OCI-LY7 (cell line): ENCODE results near the gene LGR5. TPM values are rescaled to one million over a fixed set of nuclear protein-coding genes. Genes with fewer than 3 reads are reported as not detected.

ENCODE experiments used
- BruUV-seq: library from RNA; stranded (reverse); fragments of 400-500 nt; replicated peaks from 2 replicates; lab custom pipeline; 2021; lab: Mats Ljungman, UMichigan
- CTCF ChIA-PET: fragments of 300-600 bp; sonication (Branson Sonifier 250); formaldehyde crosslinking; loops from one replicate; lab custom pipeline; 2022; ENCODE audit warnings: antibody characterized with exemption; ENCODE audit not compliant: unreplicated experiment; lab: Charles Lee
- POLR2A ChIA-PET: fragments of 300-600 bp; sonication (Branson Sonifier 250); formaldehyde crosslinking; loops from one replicate; lab custom pipeline; 2022; ENCODE audit warnings: antibody characterized with exemption; lab: Charles Lee
- DNase-seq: peaks from one replicate; pipeline ENCODE4 v3.0.0-alpha.2; 2015; ENCODE audit warnings: low spot score
- H2AFZ ChIP-seq: fragments of 200-600 bp; sonication (generic), shearing (Covaris generic); 2 replicates; pipeline ENCODE4 v1.6.1; 2014; ENCODE audit warnings: mild to moderate bottlenecking, antibody characterized with exemption, low read length, moderate library complexity
- H3K27ac ChIP-seq: fragments of 200-600 bp; sonication (generic); 2 replicates; pipeline ENCODE4 v1.5.1; 2014; ENCODE audit warnings: mixed run types, low read depth, mild to moderate bottlenecking, moderate library complexity, low read length, inconsistent platforms; ENCODE audit not compliant: poor library complexity, severe bottlenecking
- H3K36me3 ChIP-seq: fragments of 200-600 bp; sonication (generic); 2 replicates; pipeline ENCODE4 v1.6.1; 2014; ENCODE audit warnings: mild to moderate bottlenecking, antibody characterized with exemption, low read length, moderate library complexity, mixed read lengths; ENCODE audit not compliant: insufficient read depth
- H3K4me1 ChIP-seq: fragments of 200-600 bp; sonication (generic); 2 replicates; pipeline ENCODE4 v1.5.1; 2014; ENCODE audit warnings: mild to moderate bottlenecking, low read length; ENCODE audit not compliant: insufficient read depth, poor library complexity, severe bottlenecking
- H3K4me2 ChIP-seq: fragments of 200-600 bp; sonication (generic); 2 replicates; pipeline ENCODE4 v1.6.1; 2014; ENCODE audit warnings: mild to moderate bottlenecking, low read length
- H3K4me3 ChIP-seq: fragments of 200-600 bp; sonication (generic); 2 replicates; pipeline ENCODE4 v1.5.1; 2014; ENCODE audit warnings: mild to moderate bottlenecking, low read depth, low read length; ENCODE audit not compliant: poor library complexity, severe bottlenecking
- H3K79me2 ChIP-seq: fragments of 200-600 bp; sonication (generic); 2 replicates; pipeline ENCODE4 v1.6.1; 2016; ENCODE audit warnings: low read depth, mild to moderate bottlenecking, low read length, moderate library complexity, mixed read lengths; ENCODE audit not compliant: insufficient read depth
- H3K9me2 ChIP-seq: fragments of 200-600 bp; sonication (generic); 2 replicates; pipeline ENCODE4 v1.6.1; 2016; ENCODE audit warnings: mild to moderate bottlenecking, low read length, mixed read lengths; ENCODE audit not compliant: insufficient read depth
- H3K9me3 ChIP-seq: fragments of 200-600 bp; sonication (generic); 2 replicates; pipeline ENCODE4 v1.6.1; 2014; ENCODE audit warnings: mild to moderate bottlenecking, mixed run types, low read length, mixed read lengths
- H4K20me1 ChIP-seq: fragments of 200-600 bp; sonication (generic); 2 replicates; pipeline ENCODE4 v1.6.1; 2014; ENCODE audit warnings: mild to moderate bottlenecking, antibody characterized with exemption, low read length, moderate library complexity, mixed read lengths; ENCODE audit not compliant: insufficient read depth
- CTCF ChIP-seq: fragments of 200-600 bp; sonication (generic); conservative IDR thresholded peaks from 2 replicates; pipeline ENCODE4 v1.5.1; 2014; ENCODE audit warnings: mild to moderate bottlenecking, antibody characterized with exemption, low read length, moderate library complexity, mixed read lengths
- EZH2phosphoT487 ChIP-seq: fragments of 200-600 bp; sonication (generic); IDR thresholded peaks from 2 replicates; pipeline ENCODE4 v1.6.1; 2018; ENCODE audit warnings: low read depth, borderline replicate concordance, mild to moderate bottlenecking, mixed run types, antibody characterized with exemption, low read length, moderate library complexity, mixed read lengths
- intact Hi-C: fragments of 100-400 bp; cut with micrococcal nuclease; formaldehyde crosslinking; loops from one replicate; pipeline ENCODE4 v1.10.0; 2022; ENCODE audit not compliant: unreplicated experiment
- total RNA-seq, 2 experiments: library from RNA; depleted of rRNA in 1 of 2; stranded (reverse); fragments of >200 nt in 1 of 2; shearing (Covaris generic) in 1 of 2; gene quantifications; 2 replicates each; pipeline ENCODE4 v1.2.3, GENCODE V29; 2014 to 2022

The LGR5 gene
- total RNA-seq, 2 experiments from 2014 or later: 0.51 TPM; not detected in 1

GRCh38 chr12:71400481-71400880 lies 39.1 kb upstream of the LGR5 start:
- Histone ChIP-seq H3K4me2 (no peak overlapping the region), H2AFZ (no peak overlapping the region), H4K20me1 (no peaks in the 10 kb centered on the region), H3K9me3 (no peaks in the 10 kb centered on the region), H3K79me2 (no peaks in the 10 kb centered on the region), H3K36me3 (no peaks in the 10 kb centered on the region), H3K27ac (no peak overlapping the region), H3K4me1 (no peaks in the 10 kb centered on the region), H3K4me3 (no peak overlapping the region), H3K9me2 (no peaks in the 10 kb centered on the region)
- TF ChIP-seq CTCF (no peak), EZH2phosphoT487 (no peak)
- intact Hi-C loops: no loop called here
- no peak for DNase-seq
- no TSS peak for BruUV-seq
- ChIA-PET CTCF (no interaction called here), POLR2A (interaction anchor here (1.1 to 1.2 kb wide), 2 partner anchors 16 to 19 kb away, joined by 3 read pairs; no protein-coding TSS in a partner anchor)

DNA sequence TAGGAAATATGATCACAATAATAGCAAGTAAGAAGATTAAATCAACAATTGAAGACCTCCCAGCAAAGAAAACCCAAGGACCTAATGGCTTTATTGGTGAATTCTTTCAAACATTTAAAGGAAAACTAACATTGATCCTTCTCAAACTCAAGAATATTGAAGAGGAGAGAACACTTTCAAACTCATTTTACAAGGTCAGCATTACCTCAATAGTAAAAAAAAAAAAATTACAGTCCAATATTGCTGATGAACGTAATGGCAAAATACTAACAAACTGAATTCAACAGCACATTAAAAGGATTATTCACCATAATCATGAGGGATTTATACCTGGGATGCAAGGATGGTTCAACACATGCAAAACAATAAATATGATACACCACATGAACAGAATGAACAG lies 33.7 kb upstream of the LGR5 start:
- intact Hi-C loops: no loop called here
- Histone ChIP-seq H3K4me2 (no peak overlapping the region), H3K36me3 (no peaks in the 10 kb centered on the region), H3K9me3 (0 out of 2 replicates have a peak, but pooled peaks cover 5% of the 10 kb centered on the region), H3K27ac (no peak overlapping the region), H4K20me1 (no peaks in the 10 kb centered on the region), H3K4me3 (no peak overlapping the region), H3K4me1 (no peaks in the 10 kb centered on the region), H3K79me2 (no peaks in the 10 kb centered on the region), H2AFZ (no peak overlapping the region), H3K9me2 (no peaks in the 10 kb centered on the region)
- BruUV-seq: no TSS peak
- no peak for TF ChIP-seq EZH2phosphoT487
- TF ChIP-seq CTCF: no peak
- no peak for DNase-seq
- POLR2A ChIA-PET: interaction anchor here (0.6 kb wide), 1 partner anchor 355 kb away, joined by 3 read pairs; no protein-coding TSS in a partner anchor
- CTCF ChIA-PET: no interaction called here

DNA sequence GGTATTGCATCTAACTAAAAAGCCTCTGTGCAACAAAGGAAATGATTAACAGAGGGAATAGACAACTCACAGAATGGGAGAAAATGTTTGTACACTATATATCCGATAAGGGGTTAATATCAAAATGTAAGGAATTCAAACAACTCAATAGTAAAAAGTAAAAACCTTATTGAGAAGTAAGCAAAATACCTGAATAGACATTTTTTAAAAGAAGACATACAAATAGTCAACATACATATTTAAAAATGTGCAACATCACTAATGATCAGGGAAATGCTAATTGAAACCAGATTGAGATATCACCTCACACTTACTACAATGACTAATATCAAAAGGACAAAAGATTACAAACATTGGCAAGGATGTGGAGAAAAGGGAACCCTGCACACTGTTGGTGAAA lies 31.9 kb upstream of the LGR5 start:
- CTCF ChIA-PET: no interaction called here
- Histone ChIP-seq H3K4me3 (no peak overlapping the region), H2AFZ (no peak overlapping the region), H3K4me2 (no peak overlapping the region), H3K79me2 (no peaks in the 10 kb centered on the region), H3K9me2 (no peaks in the 10 kb centered on the region), H3K27ac (no peak overlapping the region), H3K36me3 (no peaks in the 10 kb centered on the region), H4K20me1 (no peaks in the 10 kb centered on the region), H3K4me1 (no peaks in the 10 kb centered on the region), H3K9me3 (0 out of 2 replicates have a peak, but pooled peaks cover 5% of the 10 kb centered on the region)
- TF ChIP-seq CTCF: no peak
- TF ChIP-seq EZH2phosphoT487: no peak
- intact Hi-C loops: no loop called here
- no TSS peak for BruUV-seq
- DNase-seq: no peak
- POLR2A ChIA-PET: no interaction called here
